Measurements from ENCODE around the gene HRK.

DNA sequence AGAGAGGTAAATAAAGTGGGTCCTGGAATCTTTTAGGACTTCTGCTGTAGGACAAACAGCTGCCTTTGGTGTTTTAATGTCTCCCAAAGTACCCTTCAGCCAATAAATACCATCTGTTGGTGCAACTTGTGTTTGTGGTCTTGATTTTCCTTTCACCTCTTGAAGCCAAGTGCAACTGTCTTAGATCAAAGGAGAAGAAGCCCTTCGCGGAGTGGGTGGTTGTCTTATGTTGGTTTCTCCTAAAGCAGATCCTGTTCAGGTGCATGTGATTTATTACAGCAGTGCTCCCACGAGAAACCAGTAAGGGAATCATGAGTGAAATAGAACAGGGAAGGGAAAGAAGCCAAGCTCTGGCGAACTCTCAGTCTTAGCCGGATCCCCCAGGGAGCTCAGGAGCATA, 27.7 kb downstream of the HRK start:
- TF ChIP-seq, protein P1, sequence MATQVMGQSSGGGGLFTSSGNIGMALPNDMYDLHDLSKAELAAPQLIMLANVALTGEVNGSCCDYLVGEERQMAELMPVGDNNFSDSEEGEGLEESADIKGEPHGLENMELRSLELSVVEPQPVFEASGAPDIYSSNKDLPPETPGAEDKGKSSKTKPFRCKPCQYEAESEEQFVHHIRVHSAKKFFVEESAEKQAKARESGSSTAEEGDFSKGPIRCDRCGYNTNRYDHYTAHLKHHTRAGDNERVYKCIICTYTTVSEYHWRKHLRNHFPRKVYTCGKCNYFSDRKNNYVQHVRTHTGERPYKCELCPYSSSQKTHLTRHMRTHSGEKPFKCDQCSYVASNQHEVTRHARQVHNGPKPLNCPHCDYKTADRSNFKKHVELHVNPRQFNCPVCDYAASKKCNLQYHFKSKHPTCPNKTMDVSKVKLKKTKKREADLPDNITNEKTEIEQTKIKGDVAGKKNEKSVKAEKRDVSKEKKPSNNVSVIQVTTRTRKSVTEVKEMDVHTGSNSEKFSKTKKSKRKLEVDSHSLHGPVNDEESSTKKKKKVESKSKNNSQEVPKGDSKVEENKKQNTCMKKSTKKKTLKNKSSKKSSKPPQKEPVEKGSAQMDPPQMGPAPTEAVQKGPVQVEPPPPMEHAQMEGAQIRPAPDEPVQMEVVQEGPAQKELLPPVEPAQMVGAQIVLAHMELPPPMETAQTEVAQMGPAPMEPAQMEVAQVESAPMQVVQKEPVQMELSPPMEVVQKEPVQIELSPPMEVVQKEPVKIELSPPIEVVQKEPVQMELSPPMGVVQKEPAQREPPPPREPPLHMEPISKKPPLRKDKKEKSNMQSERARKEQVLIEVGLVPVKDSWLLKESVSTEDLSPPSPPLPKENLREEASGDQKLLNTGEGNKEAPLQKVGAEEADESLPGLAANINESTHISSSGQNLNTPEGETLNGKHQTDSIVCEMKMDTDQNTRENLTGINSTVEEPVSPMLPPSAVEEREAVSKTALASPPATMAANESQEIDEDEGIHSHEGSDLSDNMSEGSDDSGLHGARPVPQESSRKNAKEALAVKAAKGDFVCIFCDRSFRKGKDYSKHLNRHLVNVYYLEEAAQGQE (IDR thresholded peaks at IDR 0.05), result no peak
- no peak for TF ChIP-seq RAD21 (IDR thresholded peaks at IDR 0.05)
- TF ChIP-seq, protein P2, sequence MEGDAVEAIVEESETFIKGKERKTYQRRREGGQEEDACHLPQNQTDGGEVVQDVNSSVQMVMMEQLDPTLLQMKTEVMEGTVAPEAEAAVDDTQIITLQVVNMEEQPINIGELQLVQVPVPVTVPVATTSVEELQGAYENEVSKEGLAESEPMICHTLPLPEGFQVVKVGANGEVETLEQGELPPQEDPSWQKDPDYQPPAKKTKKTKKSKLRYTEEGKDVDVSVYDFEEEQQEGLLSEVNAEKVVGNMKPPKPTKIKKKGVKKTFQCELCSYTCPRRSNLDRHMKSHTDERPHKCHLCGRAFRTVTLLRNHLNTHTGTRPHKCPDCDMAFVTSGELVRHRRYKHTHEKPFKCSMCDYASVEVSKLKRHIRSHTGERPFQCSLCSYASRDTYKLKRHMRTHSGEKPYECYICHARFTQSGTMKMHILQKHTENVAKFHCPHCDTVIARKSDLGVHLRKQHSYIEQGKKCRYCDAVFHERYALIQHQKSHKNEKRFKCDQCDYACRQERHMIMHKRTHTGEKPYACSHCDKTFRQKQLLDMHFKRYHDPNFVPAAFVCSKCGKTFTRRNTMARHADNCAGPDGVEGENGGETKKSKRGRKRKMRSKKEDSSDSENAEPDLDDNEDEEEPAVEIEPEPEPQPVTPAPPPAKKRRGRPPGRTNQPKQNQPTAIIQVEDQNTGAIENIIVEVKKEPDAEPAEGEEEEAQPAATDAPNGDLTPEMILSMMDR (IDR thresholded peaks at IDR 0.05; ENCODE audit: low read depth, low read length, missing input control), result no peak
- TF ChIP-seq YY1 (IDR thresholded peaks at IDR 0.05), result no peak
- TF ChIP-seq GABPA (IDR thresholded peaks at IDR 0.05 in 1 of 2, conservative IDR thresholded peaks at IDR 0.05 in 1 of 2), result no peak
- no peak for TF ChIP-seq SP1 (IDR thresholded peaks at IDR 0.05)
- TF ChIP-seq, protein P3, sequence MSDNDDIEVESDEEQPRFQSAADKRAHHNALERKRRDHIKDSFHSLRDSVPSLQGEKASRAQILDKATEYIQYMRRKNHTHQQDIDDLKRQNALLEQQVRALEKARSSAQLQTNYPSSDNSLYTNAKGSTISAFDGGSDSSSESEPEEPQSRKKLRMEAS (IDR thresholded peaks at IDR 0.05), result no peak
